SK-N-MC (cell line): ENCODE data around the gene JAK1.

ENCODE experiments used
- DNase-seq: peaks from one replicate; pipeline ENCODE4 v3.0.0-alpha.2; 2011; ENCODE audit warnings: low read depth, low spot score
- H3K27ac ChIP-seq: fragments of 200-600 bp; sonication (generic); 2 replicates; pipeline ENCODE4 v1.5.1; 2016; ENCODE audit warnings: mixed run types
- H3K36me3 ChIP-seq: fragments of 200-600 bp; sonication (generic); 2 replicates; pipeline ENCODE4 v1.6.1; 2017; ENCODE audit warnings: antibody characterized with exemption, low read length, mixed read lengths; ENCODE audit not compliant: insufficient read depth
- H3K4me3 ChIP-seq: fragments of 200-600 bp; sonication (generic); 2 replicates; pipeline ENCODE4 v1.5.1; 2016
- H3K9ac ChIP-seq: fragments of 200-600 bp; sonication (generic); 2 replicates; pipeline ENCODE4 v1.8.0; 2017; ENCODE audit warnings: mixed run types, mixed read lengths; ENCODE audit not compliant: insufficient read length
- H3K9me3 ChIP-seq: fragments of 200-600 bp; sonication (generic); 2 replicates; pipeline ENCODE4 v1.6.1; 2017; ENCODE audit warnings: low read depth, mild to moderate bottlenecking, antibody characterized with exemption, low read length, moderate library complexity, mixed read lengths
- EZH2 ChIP-seq: fragments of 200-600 bp; sonication (generic); IDR thresholded peaks from one replicate; pipeline ENCODE4 v1.6.1; 2017; ENCODE audit warnings: antibody characterized with exemption
- FOXP2 ChIP-seq: optimal IDR thresholded peaks from 2 replicates; pipeline ENCODE3; 2011; ENCODE audit warnings: mild to moderate bottlenecking, moderate library complexity; ENCODE audit not compliant: insufficient read depth; ENCODE audit errors: extremely low read length, control extremely low read depth
- POLR2AphosphoS5 ChIP-seq: IDR thresholded peaks from 2 replicates; pipeline ENCODE4 v1.6.1; 2012; ENCODE audit warnings: mild to moderate bottlenecking, low read depth, low read length, borderline replicate concordance

Gene JAK1

DNA sequence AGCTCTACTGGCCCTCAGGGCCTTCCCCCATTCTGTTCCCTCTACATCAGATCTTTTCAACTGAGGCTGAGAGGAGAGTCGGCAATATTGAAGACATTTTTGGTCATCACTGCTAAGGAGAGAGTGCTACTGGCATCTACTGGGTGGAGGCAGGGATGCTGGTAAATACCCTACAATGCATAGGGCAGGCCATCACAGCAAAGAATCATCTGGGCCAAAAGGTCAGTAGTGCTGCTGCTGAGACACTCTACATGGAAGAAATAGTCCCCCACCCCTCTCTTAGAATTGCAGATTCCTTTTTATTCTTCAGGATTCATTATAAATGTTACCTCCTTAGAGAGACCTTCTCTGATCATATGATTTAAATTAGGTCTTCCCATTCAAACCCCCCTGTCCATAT is 94.3 kb downstream of the JAK1 start:
- Histone ChIP-seq H3K9me3 (no peaks in the 10 kb centered on the region), H3K36me3 (peaks cover 100% of the 10 kb centered on the region)
- TF ChIP-seq FOXP2 (no peak), EZH2 (no peak), POLR2AphosphoS5 (no peak)

DNA sequence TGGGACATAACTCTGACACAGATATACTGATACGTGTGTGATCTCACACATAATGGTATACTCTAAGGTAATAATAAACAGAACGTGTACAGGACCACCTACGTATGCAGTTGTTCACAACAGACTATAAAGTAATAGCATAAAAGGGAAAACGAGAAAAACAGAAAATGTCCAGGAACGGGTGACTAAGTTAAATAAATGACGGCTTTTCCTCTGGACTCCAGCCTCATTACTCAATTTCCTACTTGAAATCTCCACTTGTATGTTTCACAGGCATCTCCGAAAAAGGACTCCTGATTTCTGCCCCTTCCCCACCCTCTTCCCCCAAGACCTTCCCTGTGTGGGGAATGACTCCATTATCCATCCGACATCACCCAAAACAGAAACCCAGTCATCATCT is 95.1 kb downstream of the JAK1 start:
- peaks cover 99% of the 10 kb centered on the region for H3K36me3 ChIP-seq
- H3K4me3 ChIP-seq = no peak overlapping the region
- no peak overlapping the region for H3K9ac ChIP-seq
- DNase-seq = no peak
- H3K27ac ChIP-seq = no peak overlapping the region
- H3K9me3 ChIP-seq = no peaks in the 10 kb centered on the region
- TF ChIP-seq POLR2AphosphoS5 (no peak), FOXP2 (no peak), EZH2 (no peak)

More for the DNA sequence above, 94.3 kb downstream of the JAK1 start:
- no peak overlapping the region for H3K27ac ChIP-seq
- DNase-seq = no peak
- no peak overlapping the region for H3K9ac ChIP-seq
- H3K4me3 ChIP-seq = no peak overlapping the region

DNA sequence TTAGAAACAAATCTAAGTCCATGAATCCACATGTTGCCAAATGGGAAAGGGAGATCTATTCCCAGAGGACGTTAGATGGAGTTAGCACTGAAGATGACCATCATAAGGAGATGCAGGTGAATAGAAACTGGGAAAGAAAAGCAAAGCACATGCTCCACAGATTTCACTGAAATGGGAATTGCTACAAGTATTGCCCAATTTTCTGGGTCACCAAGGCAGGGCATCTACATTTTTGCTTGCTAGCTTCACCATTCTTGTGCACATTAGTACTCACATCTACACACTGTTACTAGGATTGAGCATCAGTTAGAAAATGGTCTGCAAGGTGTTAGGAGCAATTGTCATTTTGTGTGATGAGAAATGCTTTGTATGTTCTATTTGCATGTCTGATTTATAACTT is 99.1 kb downstream of the JAK1 start:
- Histone ChIP-seq H3K36me3 (peaks cover 97% of the 10 kb centered on the region), H3K4me3 (no peak overlapping the region), H3K9me3 (no peaks in the 10 kb centered on the region), H3K27ac (no peak overlapping the region), H3K9ac (no peak overlapping the region)
- DNase-seq = no peak
- no peak for TF ChIP-seq POLR2AphosphoS5
- TF ChIP-seq EZH2 = no peak
- no peak for TF ChIP-seq FOXP2

DNA sequence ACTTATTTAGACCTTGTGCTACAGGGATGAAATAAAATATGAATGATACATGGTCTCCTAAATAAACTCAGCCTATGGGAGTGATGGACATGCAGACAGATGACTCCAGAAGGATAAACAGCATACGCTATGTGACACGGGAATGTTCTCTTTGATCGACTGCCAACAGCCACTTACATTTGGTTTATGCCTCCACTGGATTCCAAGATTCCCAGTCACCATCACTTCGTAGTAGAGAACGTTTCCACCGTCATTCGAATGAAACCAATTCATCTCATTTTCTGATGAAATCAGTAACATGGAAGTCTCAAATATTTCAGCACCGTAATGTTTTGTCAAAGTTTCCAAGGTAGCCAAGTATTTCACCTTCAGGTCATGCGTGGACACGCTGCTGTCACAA is 99.7 kb downstream of the JAK1 start:
- peaks cover 97% of the 10 kb centered on the region for H3K36me3 ChIP-seq
- no peak for DNase-seq
- H3K4me3 ChIP-seq = no peak overlapping the region
- no peak overlapping the region for H3K27ac ChIP-seq
- no peak overlapping the region for H3K9ac ChIP-seq
- H3K9me3 ChIP-seq = no peaks in the 10 kb centered on the region
- TF ChIP-seq POLR2AphosphoS5 (no peak), EZH2 (no peak)

DNA sequence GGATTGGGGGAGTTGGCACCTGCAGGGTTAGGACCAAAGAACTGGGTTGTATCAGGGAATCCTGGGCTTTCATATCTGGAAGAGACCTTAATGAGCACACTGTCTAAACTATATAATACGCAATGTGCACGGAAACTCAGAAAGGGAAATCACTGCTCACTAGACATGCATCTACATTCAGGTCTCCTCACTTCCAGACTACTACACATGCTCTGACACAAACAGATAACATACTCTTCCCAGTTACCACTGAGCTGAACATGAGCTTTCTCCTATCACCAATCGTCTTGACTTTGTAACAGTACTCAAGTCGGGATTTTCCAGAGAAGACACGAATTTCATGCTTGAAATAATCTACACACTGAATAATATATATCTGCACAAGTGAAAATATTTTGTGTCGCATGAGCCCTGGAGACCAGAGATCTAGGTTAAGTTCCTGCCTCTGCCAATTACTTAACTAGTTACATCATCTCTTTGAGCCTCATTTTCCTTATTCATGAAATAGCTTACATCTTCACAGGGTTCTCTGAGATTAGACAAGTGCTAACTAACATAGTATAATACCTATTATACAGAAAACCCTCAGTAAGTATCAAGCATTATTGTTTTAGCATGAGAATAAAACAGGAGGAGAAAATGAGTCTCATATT is 101.1 kb downstream of the JAK1 start:
- TF ChIP-seq EZH2 = no peak
- TF ChIP-seq FOXP2 = no peak
- TF ChIP-seq POLR2AphosphoS5 = no peak
- Histone ChIP-seq H3K9me3 (no peaks in the 10 kb centered on the region), H3K36me3 (peaks cover 93% of the 10 kb centered on the region), H3K27ac (peak overlapping the region; percentile 59), H3K9ac (no peak overlapping the region), H3K4me3 (no peak overlapping the region)
- DNase-seq = no peak

DNA sequence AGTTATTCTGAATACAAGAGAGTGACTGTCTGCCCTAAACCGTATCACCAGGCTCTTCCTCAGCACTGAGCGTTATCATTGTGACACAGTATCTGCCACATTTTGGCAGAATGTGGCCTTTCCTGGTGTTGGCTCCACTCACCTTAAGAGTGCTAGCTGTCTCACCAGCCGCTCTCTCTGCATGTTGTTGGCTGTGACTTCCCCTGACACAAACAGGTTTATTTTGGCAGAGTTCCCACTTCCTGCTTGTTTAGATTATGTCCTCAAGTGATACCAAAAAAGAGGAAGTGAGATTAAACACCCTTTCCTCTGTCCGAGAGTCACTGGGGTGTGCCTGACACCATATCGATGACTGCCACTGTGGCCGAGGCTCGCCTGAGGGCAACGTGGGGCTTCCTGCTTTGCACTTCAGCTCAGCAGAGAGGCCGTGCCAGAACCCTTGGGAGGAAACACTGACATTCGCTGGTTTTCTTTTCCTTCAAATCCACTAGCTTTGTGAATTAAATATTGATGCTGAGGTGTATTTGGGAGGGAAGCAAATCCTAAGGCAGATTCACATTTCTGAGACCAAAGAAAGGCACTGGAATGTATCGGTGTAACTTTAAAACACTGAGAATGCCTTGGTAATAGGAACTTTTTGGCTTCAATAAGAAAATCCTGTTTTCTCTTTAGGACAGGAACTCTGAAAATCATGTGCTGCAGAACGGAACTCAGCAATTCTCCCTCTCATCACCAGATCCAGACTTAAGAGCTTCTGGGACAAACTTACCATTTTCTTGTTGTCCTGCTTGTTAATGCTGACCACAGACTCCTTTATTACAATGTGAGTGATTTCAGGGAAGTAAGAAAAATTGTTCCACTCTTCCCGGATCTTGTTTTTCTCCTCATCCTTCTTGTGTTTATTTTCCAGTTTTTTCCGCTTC is 102.1 kb downstream of the JAK1 start:
- no peak for DNase-seq
- no peak overlapping the region for H3K9ac ChIP-seq
- peak overlapping the region; percentile 59 for H3K27ac ChIP-seq
- H3K36me3 ChIP-seq = peaks cover 93% of the 10 kb centered on the region
- H3K9me3 ChIP-seq = no peaks in the 10 kb centered on the region
- no peak overlapping the region for H3K4me3 ChIP-seq
- TF ChIP-seq FOXP2 (no peak), POLR2AphosphoS5 (no peak), EZH2 (no peak)

DNA sequence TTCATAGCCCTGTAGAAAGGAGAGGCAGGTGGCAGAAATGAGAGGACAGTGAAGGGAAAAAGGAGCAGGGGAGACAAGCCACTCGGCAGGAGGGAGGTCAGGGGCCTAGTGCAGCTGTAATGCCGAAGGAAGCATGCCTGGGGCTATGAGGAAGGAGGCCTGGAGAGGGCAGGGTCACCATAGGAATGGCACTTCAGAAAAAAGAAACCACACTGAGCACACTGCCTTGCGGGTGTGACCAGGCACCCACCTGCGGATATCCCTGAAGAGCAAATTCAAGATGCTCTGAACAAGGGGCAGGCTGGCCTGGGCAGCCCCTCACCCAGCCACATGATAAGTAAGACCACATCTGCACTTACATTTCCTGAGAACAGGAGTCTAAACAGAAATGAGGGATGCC is 104.7 kb downstream of the JAK1 start:
- Histone ChIP-seq H3K9me3 (no peaks in the 10 kb centered on the region), H3K27ac (no peak overlapping the region), H3K4me3 (no peak overlapping the region), H3K9ac (no peak overlapping the region), H3K36me3 (peaks cover 93% of the 10 kb centered on the region)
- DNase-seq = no peak
- TF ChIP-seq EZH2 (no peak), FOXP2 (no peak), POLR2AphosphoS5 (no peak)

DNA sequence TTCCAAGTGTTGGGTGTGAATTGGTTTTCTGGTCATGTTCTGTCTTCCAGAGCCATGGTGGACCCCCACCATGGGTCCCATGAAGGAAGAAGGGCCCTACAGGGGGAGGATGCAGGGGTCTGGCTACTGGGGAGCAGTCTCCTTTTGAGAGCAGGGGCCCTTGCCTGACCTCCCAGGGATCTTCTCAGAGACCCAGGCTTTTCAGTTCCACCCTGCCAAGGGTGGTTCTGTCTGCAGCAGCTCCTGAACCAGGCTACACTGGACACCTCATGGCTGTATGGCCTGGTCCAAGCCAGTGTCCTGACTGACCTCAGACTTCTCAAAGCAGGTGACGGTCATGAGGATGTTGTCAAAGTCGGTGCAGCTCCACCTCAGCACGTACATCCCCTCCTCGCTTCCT is 109.0 kb downstream of the JAK1 start:
- H3K9me3 ChIP-seq = no peaks in the 10 kb centered on the region
- no peak for TF ChIP-seq EZH2
- TF ChIP-seq FOXP2 = no peak
- no peak for TF ChIP-seq POLR2AphosphoS5
- no peak overlapping the region for H3K9ac ChIP-seq
- H3K4me3 ChIP-seq = no peak overlapping the region
- peaks cover 96% of the 10 kb centered on the region for H3K36me3 ChIP-seq
- no peak for DNase-seq
- peak overlapping the region; percentile 76; the same call in 1 of the 2 replicates for H3K27ac ChIP-seq
